HCT116 (cell line): ENCODE results near the gene LBHD1. TPM values are rescaled to one million over a fixed set of nuclear protein-coding genes. Genes with fewer than 3 reads are reported as not detected.

Experiments used
- ATAC-seq: fragments of 200-7000 bp; cut with Tn5 transposase; 2 replicates; pipeline ENCODE4 v1.9.1; 2020; ENCODE audit warnings: mild to moderate bottlenecking, moderate library complexity
- BruUV-seq: library from RNA; stranded (reverse); fragments of 400-500 nt; replicated peaks from 2 replicates; lab custom pipeline; 2021; lab: Mats Ljungman, UMichigan
- CTCF ChIA-PET: fragments of 300-600 bp; sonication (Branson Sonifier 250); formaldehyde crosslinking; loops from one replicate; lab custom pipeline; 2021; ENCODE audit warnings: antibody characterized with exemption; lab: Charles Lee
- POLR2A ChIA-PET: fragments of 300-600, 350-600 bp; sonication (Branson Sonifier 250); formaldehyde crosslinking; loops from one replicate; lab custom pipeline; 2021; ENCODE audit warnings: antibody characterized with exemption; lab: Charles Lee
- RAD21 ChIA-PET, 2 experiments: fragments of 300-600 bp; sonication (Branson Sonifier 250); formaldehyde crosslinking; loops; one replicate each; lab custom pipeline; 2023; ENCODE audit warnings: low total read pairs in 2 of 2; ENCODE audit not compliant: uncharacterized antibody in 2 of 2, unreplicated experiment in 2 of 2, low non-redundant PET in 1 of 2; lab: Charles Lee
- DNase-seq: peaks from one replicate; pipeline ENCODE4 v3.0.0-alpha.2; 2010; ENCODE audit warnings: low read depth, low spot score
- H2AFZ ChIP-seq: fragments of 200-600 bp; shearing (Covaris generic), sonication (generic); 2 replicates; pipeline ENCODE4 v1.6.1; 2017; ENCODE audit warnings: low read depth, mixed run types, mixed read lengths, antibody characterized with exemption, low read length; ENCODE audit not compliant: poor library complexity, severe bottlenecking
- H3K27ac ChIP-seq: 2 replicates; pipeline ENCODE4 v1.5.1; 2012; ENCODE audit warnings: low read depth, low read length
- H3K27me3 ChIP-seq: fragments of 200-600 bp; sonication (generic); 2 replicates; pipeline ENCODE4 v1.6.1; 2016; ENCODE audit warnings: mixed run types, low read length, mixed read lengths; ENCODE audit not compliant: insufficient read depth
- H3K36me3 ChIP-seq, 2 experiments: fragments of 200-500 bp in 1 of 2; fragments of 200-600 bp in 1 of 2; sonication (Bioruptor generic) in 1 of 2; sonication (generic) in 1 of 2; 2 replicates each; pipeline versions ENCODE4 v1.5.1 to v1.6.1; 2014 to 2016; ENCODE audit warnings: low read length in 2 of 2, inconsistent platforms in 1 of 2, mixed read lengths in 1 of 2, mixed run types in 1 of 2; ENCODE audit not compliant: insufficient read depth in 2 of 2, control insufficient read depth in 1 of 2
- H3K4me1 ChIP-seq, 2 experiments: fragments of 200-600 bp in 1 of 2; sonication (generic) in 1 of 2; 2 replicates each; pipeline versions ENCODE4 v1.5.1 to v1.6.1; 2012 to 2017; ENCODE audit warnings: low read length in 2 of 2, inconsistent platforms in 1 of 2, mild to moderate bottlenecking in 1 of 2, mixed read lengths in 1 of 2, mixed run types in 1 of 2, moderate library complexity in 1 of 2; ENCODE audit not compliant: insufficient read depth in 2 of 2, control insufficient read depth in 1 of 2
- H3K4me2 ChIP-seq: fragments of 200-600 bp; sonication (generic); 2 replicates; pipeline ENCODE4 v1.6.1; 2017; ENCODE audit warnings: mixed run types, low read length, mixed read lengths
- H3K4me3 ChIP-seq, 2 experiments: fragments of 200-600 bp in 1 of 2; sonication (generic) in 1 of 2; replicated peaks in 1 of 2; 2 replicates each; pipeline ENCODE4 v1.5.1; 2011 to 2016; ENCODE audit warnings: low read length in 2 of 2, control low read depth in 1 of 2, low read depth in 1 of 2, mild to moderate bottlenecking in 1 of 2, mixed read lengths in 1 of 2, mixed run types in 1 of 2
- H3K79me2 ChIP-seq: fragments of 200-600 bp; sonication (generic); 2 replicates; pipeline ENCODE4 v1.6.1; 2017; ENCODE audit warnings: mild to moderate bottlenecking, mixed run types, low read length, moderate library complexity, mixed read lengths; ENCODE audit not compliant: insufficient read depth
- H3K9ac ChIP-seq: fragments of 200-600 bp; sonication (generic); 2 replicates; pipeline ENCODE4 v1.6.1; 2016; ENCODE audit warnings: low read length, mixed read lengths
- H3K9me2 ChIP-seq: fragments of 200-600 bp; sonication (generic), shearing (Covaris generic); 2 replicates; pipeline ENCODE4 v1.6.1; 2017; ENCODE audit warnings: mixed run types, mild to moderate bottlenecking, moderate library complexity; ENCODE audit not compliant: insufficient read depth
- H3K9me3 ChIP-seq, 2 experiments: fragments of 200-500 bp in 1 of 2; fragments of 200-600 bp in 1 of 2; sonication (Bioruptor generic) in 1 of 2; sonication (generic) in 1 of 2; 2 replicates each; pipeline ENCODE4 v1.6.1; 2014 to 2017; ENCODE audit warnings: low read length in 2 of 2, mixed read lengths in 2 of 2, inconsistent platforms in 1 of 2, low read depth in 1 of 2, mild to moderate bottlenecking in 1 of 2, mixed run types in 1 of 2, moderate library complexity in 1 of 2; ENCODE audit not compliant: control insufficient read depth in 1 of 2, insufficient read depth in 1 of 2
- H4K20me1 ChIP-seq: fragments of 200-600 bp; sonication (generic), shearing (Covaris generic); 2 replicates; pipeline ENCODE4 v1.6.1; 2017; ENCODE audit warnings: mixed run types, mild to moderate bottlenecking, moderate library complexity; ENCODE audit not compliant: insufficient read depth
- CBX3 ChIP-seq: IDR thresholded peaks from 2 replicates; pipeline ENCODE4 v1.6.1; 2012; ENCODE audit warnings: low read depth
- CTCF ChIP-seq, 3 experiments: fragments of 200-600 bp in 1 of 3; sonication (generic) in 1 of 3; IDR thresholded peaks in 2 of 3; conservative IDR thresholded peaks in 1 of 3; 2 replicates each; pipeline ENCODE4 v1.5.1; 2012 to 2017; ENCODE audit warnings: low read depth in 2 of 3, low read length in 2 of 3, antibody characterized with exemption in 1 of 3, borderline replicate concordance in 1 of 3, control low read depth in 1 of 3, mild to moderate bottlenecking in 1 of 3, mixed read lengths in 1 of 3, mixed run types in 1 of 3, moderate library complexity in 1 of 3; ENCODE audit not compliant: insufficient read depth in 1 of 3
- ELF1 ChIP-seq: IDR thresholded peaks from 2 replicates; pipeline ENCODE4 v1.6.1; 2012; ENCODE audit warnings: low read depth, borderline replicate concordance
- JUND ChIP-seq: IDR thresholded peaks from 2 replicates; pipeline ENCODE4 v1.6.1; 2012
- POLR2AphosphoS5 ChIP-seq: IDR thresholded peaks from 2 replicates; pipeline ENCODE4 v1.6.1; 2011; ENCODE audit warnings: mild to moderate bottlenecking, low read depth, low read length, moderate library complexity
- SIN3A ChIP-seq: IDR thresholded peaks from 2 replicates; pipeline ENCODE4 v1.6.1; 2012; ENCODE audit warnings: low read depth
- SP1 ChIP-seq: IDR thresholded peaks from 2 replicates; pipeline ENCODE4 v1.6.1; 2012; ENCODE audit warnings: low read depth
- SRF ChIP-seq: IDR thresholded peaks from 2 replicates; pipeline ENCODE4 v1.6.1; 2012; ENCODE audit warnings: low read depth
- TCF7L2 ChIP-seq: IDR thresholded peaks from 2 replicates; pipeline ENCODE4 v1.7.0; 2011; ENCODE audit warnings: borderline replicate concordance, inconsistent platforms; ENCODE audit not compliant: insufficient read depth, insufficient read length; ENCODE audit errors: extremely low read depth
- ZBTB33 ChIP-seq: IDR thresholded peaks from 2 replicates; pipeline ENCODE4 v1.6.1; 2011; ENCODE audit warnings: mild to moderate bottlenecking, low read length, moderate library complexity; ENCODE audit not compliant: insufficient replicate concordance; ENCODE audit errors: extremely low read depth
- intact Hi-C: fragments of 100-400 bp; cut with micrococcal nuclease; formaldehyde crosslinking; loops from 2 replicates; pipeline ENCODE4 v1.10.0; 2022
- total RNA-seq: library from RNA; stranded (reverse); gene quantifications from one replicate; pipeline ENCODE4 v1.2.1, GENCODE V29; 2021; ENCODE audit not compliant: unreplicated experiment
- TF ChIP-seq, protein P1 (sequence below): IDR thresholded peaks from 2 replicates; pipeline ENCODE4 v1.6.1; 2012

LBHD1 gene
- total RNA-seq, 1 experiment from 2014 or later: 14.7 TPM

GRCh38 chr11:62705880-62706849 lies 34.1 kb upstream of the LBHD1 start:
- ChIA-PET POLR2A (interaction anchor here (0.9 to 2.3 kb wide), 5 partner anchors 17 to 132 kb away, joined by 3 to 6 read pairs (median 3); partner anchors contain the start of genes C11orf98, CSKMT, EEF1G and HNRNPUL2), RAD21 (no interaction called here), CTCF (interaction anchor here (0.9 to 1.5 kb wide), 5 partner anchors 12 to 311 kb away, joined by 3 to 7 read pairs (median 4); partner anchors contain the start of gene TTC9C)
- peak overlapping the region; percentile 80 for H3K27ac ChIP-seq
- intact Hi-C loops: no loop called here
- peak; percentile 92 for TF ChIP-seq POLR2AphosphoS5
- no peak for TF ChIP-seq CBX3
- TF ChIP-seq ELF1: peak; percentile 62; the same call in 1 of the 2 replicates
- peak; percentile 50; the same call in 1 of the 2 replicates for TF ChIP-seq SIN3A
- peak; percentile 68 for TF ChIP-seq TCF7L2
- TF ChIP-seq ZBTB33: peak; percentile 40
- no peak for TF ChIP-seq CTCF (IDR thresholded peaks at IDR 0.05 in 2 of 3, conservative IDR thresholded peaks at IDR 0.05 in 1 of 3; ENCODE audit: borderline replicate concordance in 1 of 3, insufficient read depth in 1 of 3, low read depth in 2 of 3, low read length in 2 of 3)
- TF ChIP-seq SP1: 0 out of 2 replicates have a peak, but pooled peaks have one; percentile 35
- TF ChIP-seq SRF: no peak
- TF ChIP-seq JUND: peak; percentile 34; the same call in 1 of the 2 replicates
- TF ChIP-seq, protein P1, sequence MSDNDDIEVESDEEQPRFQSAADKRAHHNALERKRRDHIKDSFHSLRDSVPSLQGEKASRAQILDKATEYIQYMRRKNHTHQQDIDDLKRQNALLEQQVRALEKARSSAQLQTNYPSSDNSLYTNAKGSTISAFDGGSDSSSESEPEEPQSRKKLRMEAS: peak; percentile 48; the same call in 1 of the 2 replicates
- H3K4me1 ChIP-seq: peaks cover 5 to 20% of the 10 kb centered on the region in 2 experiments
- no peaks in the 10 kb centered on the region for H4K20me1 ChIP-seq
- TSS peak; percentile 20 for BruUV-seq
- H3K4me3 ChIP-seq: peak overlapping the region; percentile 50 to 75
- H3K9me3 ChIP-seq: no peaks in the 10 kb centered on the region
- no peaks in the 10 kb centered on the region for H3K9me2 ChIP-seq
- H3K9ac ChIP-seq: peak overlapping the region; percentile 84
- no peaks in the 10 kb centered on the region for H3K27me3 ChIP-seq
- DNase-seq: peak; percentile 63
- peak overlapping the region; percentile 85 for H3K4me2 ChIP-seq
- no peak overlapping the region for H2AFZ ChIP-seq
- peak; percentile 95 for ATAC-seq
- H3K36me3 ChIP-seq: peaks cover 10 to 33% of the 10 kb centered on the region in 2 experiments; a peak in 3 of 4 replicates
- H3K79me2 ChIP-seq: peaks cover 12% of the 10 kb centered on the region
